HG02678 (cell line): ENCODE data around the gene SMC3.

Experiments used
- ATAC-seq: cut with Tn5 transposase; IDR thresholded peaks from one replicate; pipeline ENCODE4 v1.9.1; 2021; ENCODE audit warnings: mild to moderate bottlenecking, moderate library complexity; ENCODE audit not compliant: unreplicated experiment

SMC3 gene

DNA sequence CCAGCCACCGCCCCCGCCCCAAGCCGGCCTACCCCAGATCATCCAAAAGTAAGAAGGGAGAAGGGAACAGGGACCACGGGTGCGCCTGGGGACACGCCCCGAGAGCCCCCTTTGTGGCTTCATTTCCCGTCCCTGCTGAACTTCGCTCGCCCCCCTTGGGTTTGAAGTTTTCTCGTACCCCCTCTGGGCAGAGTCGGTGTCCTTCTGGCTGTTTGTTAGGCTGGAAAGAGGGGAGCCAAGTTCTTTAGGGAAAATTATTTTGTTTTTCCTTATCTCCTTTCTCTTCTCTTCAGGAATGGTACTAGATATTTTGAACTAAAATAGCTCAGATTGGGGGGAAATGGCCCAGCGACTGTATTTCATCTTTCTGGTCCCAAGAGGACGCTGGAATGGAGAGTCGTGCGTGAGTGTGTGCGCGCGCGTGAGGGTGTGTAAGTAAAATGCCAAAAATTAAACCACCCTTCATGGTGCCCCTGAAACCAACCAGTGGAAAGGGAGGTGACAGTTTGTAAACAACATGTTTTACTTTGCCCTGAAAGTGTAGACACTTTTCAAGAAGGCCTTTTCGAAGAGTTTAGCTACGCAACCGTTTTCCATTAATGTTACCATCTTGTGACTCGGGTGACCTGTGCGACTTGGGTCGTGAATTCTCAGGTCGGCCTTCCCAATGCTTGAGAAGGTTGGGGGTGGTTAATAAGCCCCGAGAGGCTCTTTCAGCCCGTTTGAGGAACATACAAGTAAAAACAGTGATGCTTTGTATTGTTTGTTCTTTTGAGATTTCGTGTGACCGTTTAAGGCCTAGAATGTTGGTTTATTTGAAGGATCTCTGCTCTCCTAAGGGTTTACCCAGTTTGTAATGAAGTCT, 77.3 kb downstream of the SMC3 start:
- ATAC-seq, result no peak

DNA sequence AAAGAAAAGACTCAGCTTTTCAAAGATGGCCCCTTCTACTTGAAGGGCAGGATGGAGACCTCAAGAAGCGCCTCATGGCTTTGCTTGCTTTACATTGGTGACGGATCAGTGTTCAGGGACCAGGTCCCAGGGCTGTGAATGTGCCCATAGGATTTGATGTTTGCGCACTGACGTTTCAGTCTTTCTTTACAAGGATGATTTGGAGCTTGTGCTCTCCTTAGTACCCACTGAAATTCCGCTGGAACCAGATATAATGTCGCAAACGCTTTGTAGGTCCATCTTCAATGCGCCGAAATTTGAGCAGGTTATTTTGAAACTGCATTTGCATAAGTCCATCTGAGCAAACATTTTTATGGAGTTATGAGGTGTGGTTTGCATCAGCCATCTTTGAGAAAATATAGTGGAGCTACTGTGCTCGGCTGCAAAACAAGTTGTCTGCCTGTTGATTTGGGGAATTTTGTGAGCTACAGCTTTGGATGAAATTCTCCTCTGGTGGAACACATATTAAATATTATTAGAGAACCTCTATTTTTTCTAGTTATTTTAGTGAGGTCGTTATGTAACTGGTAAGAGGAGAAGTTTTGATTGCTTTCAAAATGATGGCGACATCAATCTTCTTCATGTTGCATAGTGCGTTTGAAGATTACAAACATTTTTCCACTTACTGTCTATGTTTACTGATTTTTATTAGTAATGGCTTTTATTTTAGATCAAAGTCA, 79.1 kb downstream of the SMC3 start:
- no peak for ATAC-seq

DNA sequence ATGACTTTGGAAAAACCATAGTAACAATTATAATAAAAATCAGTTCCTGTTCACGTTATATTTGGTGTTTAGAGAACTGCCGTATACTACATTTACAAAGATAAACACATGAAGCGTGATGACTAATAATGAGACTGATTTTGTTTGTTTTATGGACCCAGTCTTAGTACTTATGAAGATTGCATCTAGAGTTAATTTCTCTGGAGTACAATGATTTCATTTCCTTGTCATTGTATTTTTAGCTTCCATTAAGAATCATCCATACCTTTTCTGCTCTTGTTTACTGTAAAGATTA, 79.6 kb downstream of the SMC3 start:
- no peak for ATAC-seq

DNA sequence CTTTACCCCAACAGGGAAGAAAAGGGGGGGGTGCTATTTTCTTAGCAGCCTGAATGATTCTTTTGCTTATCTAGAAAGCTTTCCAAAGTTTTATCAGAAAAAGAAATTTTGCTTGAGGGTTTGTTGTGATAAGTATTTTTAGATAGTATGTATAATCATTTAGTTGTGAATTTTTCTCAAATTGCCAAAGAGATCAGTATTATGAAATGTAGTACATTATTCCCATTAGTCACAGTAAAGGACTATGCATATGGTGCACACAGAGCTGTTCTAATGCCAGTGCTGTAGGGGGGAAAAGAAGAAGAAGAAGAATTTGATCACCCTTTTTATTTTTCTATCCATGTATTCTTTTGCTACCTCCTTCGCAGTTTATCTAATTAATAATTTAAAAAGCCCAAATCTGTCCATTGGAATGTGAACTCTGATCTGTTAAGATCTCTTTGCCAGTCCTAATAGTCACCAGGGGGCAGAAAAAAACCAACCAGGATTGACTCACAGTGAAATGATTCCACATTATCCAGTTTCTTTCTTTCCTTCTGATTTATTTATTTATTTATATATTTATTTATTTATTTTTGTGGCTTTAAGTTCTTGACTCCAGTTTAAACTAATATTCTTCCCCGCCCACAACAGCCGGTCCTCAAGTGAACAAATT, 81.3 kb downstream of the SMC3 start:
- ATAC-seq, result no peak

DNA sequence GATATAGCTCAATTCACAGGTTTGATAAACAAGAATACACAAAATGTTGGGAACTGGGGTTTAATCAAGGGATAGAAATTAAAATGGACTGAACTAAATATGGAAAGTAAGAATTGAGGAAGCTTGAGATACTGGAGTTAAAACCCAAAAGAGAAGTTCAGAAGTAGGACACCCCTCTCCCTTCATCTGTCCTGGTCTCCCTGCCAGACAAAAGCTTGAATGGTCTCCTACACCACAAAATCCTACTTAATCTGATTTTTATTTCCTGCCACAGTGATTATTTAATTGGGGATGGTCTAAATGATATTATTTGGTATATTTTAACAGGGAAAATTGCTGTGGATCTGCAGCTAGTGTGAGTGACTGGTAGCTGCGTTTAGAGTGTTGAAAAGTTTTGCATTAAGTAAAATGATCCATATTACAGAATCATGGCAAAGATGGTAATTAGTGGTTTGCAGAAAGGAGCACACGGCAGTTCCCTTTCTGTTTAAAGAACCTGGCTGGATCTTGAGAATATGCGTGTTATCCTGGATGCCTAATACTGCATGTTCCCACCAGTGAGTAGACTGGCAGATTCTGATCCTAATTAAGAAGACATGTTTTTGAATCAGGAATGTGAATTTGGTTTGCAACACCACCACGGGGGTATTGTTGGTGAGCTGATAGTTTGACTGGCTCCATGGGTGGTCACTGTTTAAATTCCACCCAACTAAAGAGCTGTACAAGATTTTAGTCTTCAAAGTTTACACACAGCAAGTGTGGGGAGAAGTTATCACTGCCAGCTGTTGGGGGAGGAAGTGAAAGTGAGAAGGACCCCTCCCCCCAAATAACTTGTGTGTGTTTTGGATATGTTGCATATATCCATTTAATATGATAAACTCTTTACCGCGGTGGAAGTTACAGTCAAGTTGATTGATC, 82.1 kb downstream of the SMC3 start:
- no peak for ATAC-seq

DNA sequence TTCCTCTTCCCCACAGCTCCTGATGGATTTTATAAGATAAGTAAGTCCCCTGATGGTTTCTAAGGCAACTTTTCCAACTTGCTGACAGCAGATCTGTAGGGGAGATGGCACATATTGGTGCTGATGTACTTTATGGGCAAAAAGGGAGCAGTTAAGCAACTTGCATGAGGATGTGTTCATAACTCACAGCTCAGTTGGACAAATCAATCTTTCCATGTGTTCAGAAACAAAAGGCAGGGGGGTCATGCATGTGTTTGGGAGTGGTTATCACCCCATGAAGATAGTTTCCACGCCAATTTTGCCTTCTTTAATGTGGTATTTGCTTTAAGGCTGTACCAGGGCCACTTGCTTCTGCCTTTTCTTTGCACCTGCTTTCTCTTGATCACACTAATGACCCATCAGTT, 82.8 kb downstream of the SMC3 start:
- no peak for ATAC-seq

DNA sequence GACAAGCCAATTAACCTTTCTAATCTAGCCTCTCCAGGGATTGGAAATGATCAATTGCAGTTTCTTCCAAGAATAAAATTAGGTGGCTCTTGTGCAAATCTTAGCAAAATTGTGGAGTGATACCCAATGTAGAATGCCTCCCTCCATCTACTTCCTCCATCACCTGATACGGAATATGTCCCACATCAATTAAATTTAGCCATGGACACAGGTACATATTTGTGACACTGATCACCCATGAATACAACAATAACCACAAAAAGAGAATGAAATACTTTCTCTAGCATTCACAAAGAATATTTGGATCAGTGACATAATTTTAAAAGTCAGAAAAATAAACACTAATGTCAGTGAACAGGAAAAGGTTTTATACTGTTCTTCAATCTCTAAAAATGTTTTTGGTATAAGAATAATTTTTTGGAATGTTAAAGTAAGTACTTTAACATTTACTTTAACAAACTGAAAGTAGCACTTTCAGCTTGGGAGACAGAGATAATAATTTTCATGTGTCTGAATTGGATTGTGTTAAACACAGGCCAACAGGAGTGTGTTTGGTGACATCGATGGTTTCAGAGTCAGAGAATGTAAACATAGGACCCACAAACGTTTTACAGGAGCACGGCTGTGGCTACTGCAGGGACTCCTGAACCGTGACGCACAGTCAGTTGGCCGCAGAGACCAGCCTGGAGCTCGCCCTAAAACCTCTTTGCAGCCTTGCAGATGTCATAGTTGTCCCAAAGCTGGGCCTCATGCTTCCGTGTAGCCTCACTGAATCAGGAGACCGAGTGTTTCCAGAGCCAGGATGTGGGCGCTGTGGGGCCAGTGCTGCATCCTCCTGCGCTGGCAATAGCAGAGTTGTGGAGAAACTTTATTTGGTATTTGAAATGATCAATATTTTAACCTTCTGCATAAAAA, 83.8 kb downstream of the SMC3 start:
- ATAC-seq, result peak; percentile 82

DNA sequence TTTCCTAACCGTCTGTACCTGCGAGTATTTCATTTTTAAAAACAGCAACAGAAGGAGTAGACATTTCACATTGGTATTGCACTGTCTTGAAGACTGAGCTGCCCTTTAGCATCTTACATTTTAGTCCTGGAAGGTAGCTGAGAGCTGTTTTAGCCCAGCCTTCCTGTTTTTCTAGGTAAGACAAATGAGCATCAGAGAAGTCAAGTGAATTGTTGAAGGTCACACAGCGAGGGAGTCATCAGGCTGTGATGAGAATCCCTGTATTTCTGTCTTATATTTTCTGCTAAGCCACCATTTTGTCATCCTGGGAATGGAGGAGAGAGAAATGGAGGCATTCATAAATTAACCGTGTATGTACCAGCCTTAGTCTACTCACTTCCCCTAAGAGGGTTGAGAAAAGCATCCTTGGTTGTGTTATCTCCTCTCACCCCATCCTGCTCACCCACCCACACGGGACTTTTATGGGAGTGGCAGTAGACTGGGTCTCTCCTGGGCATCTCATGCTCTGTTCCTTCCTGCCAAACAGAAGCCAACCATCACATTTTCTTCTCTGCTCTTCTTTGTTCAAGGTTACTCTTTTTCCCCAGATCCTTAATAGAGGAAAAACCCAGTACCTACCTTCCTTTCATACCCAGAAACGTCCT, 85.1 kb downstream of the SMC3 start:
- no peak for ATAC-seq
